Umbilical cord (tissue), 2 donors: ENCODE results near the gene RGS14. TPM values are rescaled to one million over a fixed set of nuclear protein-coding genes. Genes with fewer than 3 reads are reported as not detected.
"Not testable (repeated sequence)": the region's sequence is repeated elsewhere in the genome, so short reads cannot be mapped to it uniquely, and the experiment has no call there.

ENCODE experiments used
- DNase-seq: peaks from one replicate; pipeline ENCODE4 v3.0.0-alpha.2; 2015; ENCODE audit warnings: low spot score
- total RNA-seq: library from RNA; depleted of rRNA; stranded (reverse); fragments of >200 nt; gene quantifications from one replicate; pipeline ENCODE4 v1.2.3, GENCODE V29; 2014; ENCODE audit warnings: low replicate concordance; ENCODE audit not compliant: insufficient read depth

Gene RGS14
- total RNA-seq, 1 donor from 2014 or later: 6.5 TPM

GRCh38 chr5:177402271-177403043 is 44.7 kb downstream of the RGS14 start:
- DNase-seq: peak; percentile 46

- no peak for DNase-seq
These were observed 45.5 kb downstream of the RGS14 start for GRCh38 chr5:177403102-177403791.

- peak; percentile 73 for DNase-seq
These were observed 46.3 kb downstream of the RGS14 start for GRCh38 chr5:177403792-177404640.

- no peak for DNase-seq
These were observed 47.0 kb downstream of the RGS14 start for GRCh38 chr5:177404641-177405179.

GRCh38 chr5:177405312-177405711 is 47.6 kb downstream of the RGS14 start:
- DNase-seq: no peak

GRCh38 chr5:177405805-177406204 is 48.1 kb downstream of the RGS14 start:
- no peak for DNase-seq

- no peak for DNase-seq
These were observed 51.5 kb downstream of the RGS14 start, which contains the start of gene F12 for GRCh38 chr5:177409043-177409801. Gene F12, minus strand, starts transcription at chr5:177409564. Its CDS starts 37 bp downstream, at chr5:177409527.

- DNase-seq: no peak
These were observed 52.9 kb downstream of the RGS14 start for GRCh38 chr5:177410575-177410974.

GRCh38 chr5:177412603-177413233 is 55.0 kb downstream of the RGS14 start:
- no peak for DNase-seq

GRCh38 chr5:177414481-177414880 is 56.8 kb downstream of the RGS14 start:
- no peak for DNase-seq

GRCh38 chr5:177417081-177417480 is 59.4 kb downstream of the RGS14 start:
- DNase-seq: not testable (repeated sequence)

- no peak for DNase-seq
These were observed 61.3 kb downstream of the RGS14 start for GRCh38 chr5:177419046-177419445.

- DNase-seq: not testable (repeated sequence)
These were observed 62.7 kb downstream of the RGS14 start for GRCh38 chr5:177420472-177420871.

GRCh38 chr5:177421062-177421798 is 63.5 kb downstream of the RGS14 start:
- no peak for DNase-seq

Other genes with a start within 250 kb of the RGS14 start
- gene NSD1, start 224.2 kb upstream of the RGS14 start, total RNA-seq: 45.7 TPM
- gene RAB24, start 54.2 kb upstream of the RGS14 start, total RNA-seq: 31.5 TPM
- gene PRELID1, start 54.1 kb upstream of the RGS14 start, total RNA-seq: 55.4 TPM
- 3.6 TPM for gene MXD3, start 46.0 kb upstream of the RGS14 start, total RNA-seq
- 175 TPM for gene LMAN2, start 6.3 kb upstream of the RGS14 start, total RNA-seq
- gene SLC34A1, start 26.5 kb downstream of the RGS14 start, total RNA-seq: 2.2 TPM
- gene PFN3, start 42.7 kb downstream of the RGS14 start, total RNA-seq: not detected
- gene F12, start 51.6 kb downstream of the RGS14 start, total RNA-seq: not detected
- 17.3 TPM for gene GRK6, start 68.8 kb downstream of the RGS14 start, total RNA-seq
- gene PRR7, start 88.9 kb downstream of the RGS14 start, total RNA-seq: not detected
- gene DBN1, start 115.7 kb downstream of the RGS14 start, total RNA-seq: 83.3 TPM
- gene PDLIM7, start 139.7 kb downstream of the RGS14 start, total RNA-seq: 247 TPM
- gene DOK3, start 151.9 kb downstream of the RGS14 start, total RNA-seq: 19.7 TPM
- 56.3 TPM for gene DDX41, start 159.0 kb downstream of the RGS14 start, total RNA-seq
- gene FAM193B, start 196.6 kb downstream of the RGS14 start, total RNA-seq: 43.8 TPM
- 62.1 TPM for gene TMED9, start 234.3 kb downstream of the RGS14 start, total RNA-seq
- gene B4GALT7, start 242.2 kb downstream of the RGS14 start, total RNA-seq: 26.0 TPM